SK-N-DZ (cell line): ENCODE results near the gene RINT1. TPM values are rescaled to one million over a fixed set of nuclear protein-coding genes. Genes with fewer than 3 reads are reported as not detected.
"Not testable (repeated sequence)": the region's sequence is repeated elsewhere in the genome, so short reads cannot be mapped to it uniquely, and the experiment has no call there.

ENCODE experiments used
- DNase-seq: peaks from one replicate; pipeline ENCODE4 v3.0.0-alpha.2; 2015; ENCODE audit warnings: low spot score
- polyA plus RNA-seq, 2 experiments: library from polyadenylated mRNA; depleted of rRNA; stranded (reverse); fragments of >200 nt; gene quantifications; 2 replicates each; pipeline ENCODE4 v1.2.3, GENCODE V29; 2014

RINT1 gene
- polyA plus RNA-seq (2014; cell fraction: cytosol; rRNA removed): 7.4 and 8.8 TPM in 2 replicates
- 12.6 and 36.5 TPM in 2 replicates for polyA plus RNA-seq (2014; cell fraction: nucleus; rRNA removed)

DNA sequence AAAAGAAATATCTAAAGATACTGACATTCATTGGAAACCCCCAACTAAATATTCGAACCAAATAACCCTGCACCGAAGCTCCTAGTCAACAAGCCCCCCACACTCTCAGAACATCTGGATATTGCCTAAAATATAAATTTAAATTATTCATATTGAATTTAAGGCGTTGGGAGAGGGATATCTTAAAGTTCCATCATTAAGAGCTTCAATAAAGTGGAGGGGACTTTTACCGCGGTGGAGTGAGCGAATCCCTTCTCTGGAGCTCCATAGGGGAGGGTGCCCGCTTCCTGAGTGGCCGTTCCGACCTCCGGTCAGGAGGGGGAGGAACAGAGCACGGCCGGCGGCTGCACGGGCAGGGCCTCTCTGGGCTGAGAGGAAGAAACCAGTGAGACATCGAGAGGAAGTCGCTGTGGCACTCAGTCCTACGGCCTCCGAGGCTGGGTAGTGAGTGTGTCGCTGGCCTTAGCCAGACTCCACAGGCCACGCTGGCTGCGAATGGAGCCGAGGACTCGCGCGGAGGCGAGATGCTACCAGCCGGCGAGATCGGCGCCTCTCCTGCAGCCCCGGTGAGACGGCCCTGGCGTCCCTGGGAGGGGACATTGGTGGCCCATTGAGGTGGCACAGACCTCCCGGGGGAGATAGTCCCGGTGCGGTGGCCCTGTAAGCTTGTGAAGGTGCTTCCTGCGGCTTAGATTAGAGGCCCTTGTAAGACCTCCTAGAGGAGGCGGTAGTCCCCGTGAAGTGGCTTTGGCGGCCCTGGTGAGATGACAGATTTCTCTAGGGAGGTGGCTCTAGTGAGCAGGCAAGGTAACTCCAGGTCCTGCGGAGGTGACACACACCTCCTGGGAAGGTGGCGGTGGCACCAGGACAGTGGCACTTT lies at the start of gene RINT1:
TSS of gene RINT1 (plus strand) at position 410 of the 880 bp plus-strand sequence. CDS start at position 525, 115 bp downstream.
- peak; percentile 92 for DNase-seq

DNA sequence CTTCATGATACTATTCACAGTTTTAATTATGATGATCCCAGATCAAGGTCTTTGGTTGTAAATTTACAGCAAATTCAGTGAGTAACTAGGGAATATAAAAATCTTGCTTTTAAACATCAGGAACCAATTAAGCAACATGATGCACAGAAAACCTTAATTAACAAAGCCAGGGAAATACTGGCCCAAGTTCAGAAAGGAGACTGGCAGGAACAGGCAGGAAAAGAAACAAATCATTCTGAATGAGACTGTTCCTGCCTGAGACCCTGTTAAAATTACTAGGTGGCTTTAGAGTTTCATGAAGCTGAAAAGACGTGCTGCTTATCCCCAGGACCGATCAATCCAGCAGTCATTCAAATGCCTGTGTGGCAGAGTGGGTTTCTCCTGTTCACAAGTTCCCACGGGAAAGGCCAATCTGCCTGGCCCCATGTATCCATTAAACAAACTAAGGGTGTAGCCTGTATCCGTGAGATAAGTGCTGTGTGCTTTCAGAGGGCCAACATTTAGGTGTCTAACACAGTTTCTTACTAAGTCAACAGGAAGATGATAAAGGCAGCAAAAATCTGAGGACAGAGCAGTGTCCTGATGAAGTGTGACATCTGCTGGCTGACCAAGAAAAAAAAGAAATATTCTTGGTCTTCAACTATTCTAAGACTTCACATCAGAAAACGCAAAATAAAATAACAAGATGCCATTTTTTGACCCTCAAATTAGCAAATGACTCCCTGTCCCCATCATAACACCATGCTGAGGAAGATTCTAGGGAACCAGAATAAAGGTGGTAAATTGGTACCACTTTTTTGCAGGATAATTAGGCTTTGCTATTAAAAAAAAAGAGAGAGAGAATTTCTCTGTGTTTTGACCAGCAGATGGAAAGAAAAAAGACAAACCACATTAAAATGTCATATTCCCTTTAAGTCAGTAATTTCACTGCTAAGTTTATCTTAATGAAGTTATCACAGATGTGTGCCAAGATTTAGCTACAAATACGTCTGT lies 44.1 kb upstream of the RINT1 start:
- peak; percentile 9 for DNase-seq

DNA sequence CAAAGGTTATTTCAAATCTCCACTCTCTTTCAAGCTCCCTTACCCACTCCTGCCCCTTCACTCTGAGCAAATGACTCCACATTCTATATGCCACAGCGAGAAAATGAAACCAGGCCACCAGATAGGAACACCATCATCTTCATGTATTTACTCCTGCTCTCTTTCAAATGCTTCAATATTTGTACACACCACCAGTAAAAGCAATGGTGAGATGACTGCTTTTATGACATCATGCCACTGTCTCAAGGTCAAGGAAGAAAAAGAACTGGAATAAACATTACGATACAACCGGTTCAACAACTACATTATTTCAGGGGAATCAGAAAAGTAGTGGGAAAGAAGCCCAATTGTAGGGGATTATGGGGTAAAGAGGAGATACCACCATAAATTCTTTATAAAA lies 42.6 kb upstream of the RINT1 start:
- DNase-seq: no peak

DNA sequence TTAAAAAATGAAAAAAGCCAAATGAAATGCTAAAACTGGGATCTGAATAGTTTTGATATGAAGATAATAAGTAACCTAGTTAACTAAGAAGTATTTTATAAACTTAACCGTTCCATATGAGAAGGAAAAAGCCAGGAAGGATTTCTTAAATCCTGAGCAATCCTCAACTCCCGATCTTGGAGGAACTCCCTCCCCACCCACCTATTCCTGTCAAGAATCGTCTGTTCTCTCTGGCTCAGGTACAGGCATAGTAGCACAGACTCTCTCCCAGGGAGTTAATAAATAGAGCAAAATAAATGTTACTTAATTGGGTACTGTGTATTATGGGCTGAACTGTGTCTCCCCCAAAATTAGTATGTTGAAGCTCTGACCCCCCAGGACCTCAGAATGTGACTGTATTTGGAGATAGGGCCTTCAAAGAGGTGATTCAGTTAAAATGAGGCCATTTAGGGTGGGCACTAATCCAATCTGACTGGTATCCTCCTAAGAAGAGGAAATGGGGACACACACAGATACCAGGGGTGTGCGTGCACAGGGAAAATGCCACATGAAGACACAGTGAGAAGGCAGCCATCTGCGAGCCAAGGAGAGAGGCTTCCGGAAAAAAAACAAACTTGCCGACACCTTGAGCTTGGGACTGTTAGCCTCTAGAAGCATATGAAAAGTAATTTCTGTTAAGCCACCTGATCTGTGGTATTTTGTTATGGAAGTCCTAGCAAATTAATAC lies 38.6 kb upstream of the RINT1 start:
- no peak for DNase-seq

DNA sequence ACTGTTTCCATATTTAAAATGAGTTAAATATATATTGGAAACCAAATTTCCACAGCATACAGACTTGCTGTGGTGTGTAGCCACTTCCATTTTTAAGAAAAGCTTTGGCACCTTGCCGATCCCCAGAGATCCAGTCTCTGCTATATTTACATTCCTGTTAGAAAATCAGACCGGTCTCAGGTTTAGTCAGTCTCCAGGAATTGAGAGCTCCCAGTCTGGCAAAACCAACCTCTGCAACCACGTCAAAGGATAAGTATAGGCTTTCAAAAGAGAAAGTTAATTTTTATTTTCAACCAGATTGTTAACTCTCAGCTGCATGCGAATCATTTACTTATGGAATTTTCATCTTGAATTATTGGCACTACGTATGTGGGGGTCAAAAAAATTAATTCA lies 38.1 kb upstream of the RINT1 start:
- DNase-seq: no peak

DNA sequence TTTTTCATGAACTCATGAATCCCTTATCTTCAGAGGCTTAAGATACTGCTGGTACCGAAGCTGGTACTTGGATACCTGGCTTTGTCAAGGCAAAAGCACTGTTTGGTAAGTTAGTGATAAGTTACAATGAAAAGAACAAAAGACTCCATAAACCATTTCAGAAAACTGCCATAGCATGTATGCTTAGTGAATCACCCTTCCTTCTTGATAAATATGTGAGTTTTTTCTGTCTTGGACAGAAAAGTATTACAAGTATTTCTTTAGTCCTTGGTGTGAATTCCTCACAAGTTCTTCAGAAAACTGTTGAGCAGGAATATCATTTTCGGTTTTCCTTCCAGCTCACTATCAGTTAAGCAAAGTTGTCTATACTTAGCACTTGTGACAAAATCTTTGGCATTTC lies 35.5 kb upstream of the RINT1 start:
- no peak for DNase-seq

DNA sequence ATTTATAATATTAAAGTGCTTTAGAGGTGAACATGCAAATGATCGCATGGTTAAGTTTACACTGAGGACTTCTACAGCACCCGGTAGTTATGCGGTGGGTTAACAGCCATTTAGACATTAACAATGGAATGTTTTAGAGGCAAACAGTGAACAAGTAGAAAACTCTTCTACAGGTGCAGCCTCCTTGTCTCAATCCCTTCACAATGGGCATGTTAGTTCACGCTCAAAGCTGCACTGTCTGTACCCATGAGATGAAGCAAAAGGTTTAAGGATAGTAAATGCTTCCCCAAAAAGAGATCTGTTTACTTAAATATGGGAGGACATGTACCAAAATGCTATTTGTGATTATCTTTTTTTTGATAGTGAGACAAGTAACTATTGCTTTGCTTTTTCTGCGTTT lies 35.0 kb upstream of the RINT1 start:
- no peak for DNase-seq

DNA sequence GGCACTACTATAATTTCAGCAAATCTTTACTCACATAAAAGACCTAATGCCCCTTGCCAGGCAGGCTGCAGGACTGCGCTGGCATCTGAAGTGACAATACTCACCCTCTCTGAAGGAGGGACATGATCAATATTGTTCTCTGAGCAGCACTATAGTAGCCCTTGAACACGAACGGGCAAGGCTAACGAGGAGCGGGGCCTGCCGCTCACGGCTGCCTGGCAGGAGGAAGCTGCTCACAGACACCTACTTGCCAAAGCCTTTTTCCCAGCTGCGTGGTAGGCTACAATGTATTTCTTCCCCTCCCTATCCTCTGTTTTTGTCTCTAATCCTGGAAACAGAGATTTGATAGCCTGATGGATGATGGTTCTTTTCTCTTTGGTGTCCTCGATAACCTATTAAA lies 29.8 kb upstream of the RINT1 start:
- no peak for DNase-seq

DNA sequence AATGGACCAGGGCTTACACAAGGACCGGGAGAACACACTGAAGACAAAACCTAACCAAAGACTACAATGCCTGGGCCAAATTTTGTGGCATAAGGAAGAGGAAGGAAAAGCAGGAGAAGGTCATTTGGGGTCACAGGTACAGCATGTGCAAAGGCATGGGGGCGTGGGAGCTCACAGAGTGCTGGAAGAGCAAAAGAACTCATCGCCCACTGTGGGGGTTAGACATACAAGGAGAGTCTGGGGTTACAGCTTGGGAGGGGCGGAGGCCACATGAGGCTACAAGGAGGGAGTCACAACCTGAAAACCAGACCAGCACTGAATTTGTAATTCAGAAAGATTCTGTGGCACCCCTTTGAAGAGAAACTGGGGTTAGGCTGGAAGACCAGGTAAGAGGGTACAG lies 19.6 kb upstream of the RINT1 start:
- no peak for DNase-seq

DNA sequence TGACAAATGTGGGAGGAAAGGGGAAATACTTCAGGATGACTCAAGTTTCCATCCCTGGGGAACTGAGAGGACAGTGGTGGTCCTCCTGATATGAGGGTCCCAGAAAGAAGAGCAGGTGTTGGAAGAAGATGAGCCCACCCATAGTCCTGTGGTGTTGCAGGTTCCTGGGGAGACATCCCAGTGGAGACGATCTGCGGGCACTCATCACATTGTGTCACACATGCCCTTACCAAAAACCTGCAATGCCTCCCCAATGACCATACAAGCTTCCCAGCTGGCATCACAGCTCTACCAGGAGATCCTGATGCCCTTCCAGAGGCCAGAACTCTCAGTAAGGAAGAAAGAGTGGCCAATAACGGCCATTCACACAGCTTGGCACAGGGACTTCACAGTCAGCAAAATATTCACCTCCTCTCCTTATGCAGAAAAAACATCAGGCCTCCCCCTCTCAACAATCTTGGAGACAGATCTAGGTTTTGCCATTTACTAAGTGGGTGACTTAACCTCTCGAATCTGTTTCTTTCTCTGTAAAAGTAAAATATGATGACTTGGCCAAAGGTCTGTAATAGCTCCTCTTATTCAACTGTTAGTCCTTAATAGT lies 19.0 kb upstream of the RINT1 start:
- no peak for DNase-seq

DNA sequence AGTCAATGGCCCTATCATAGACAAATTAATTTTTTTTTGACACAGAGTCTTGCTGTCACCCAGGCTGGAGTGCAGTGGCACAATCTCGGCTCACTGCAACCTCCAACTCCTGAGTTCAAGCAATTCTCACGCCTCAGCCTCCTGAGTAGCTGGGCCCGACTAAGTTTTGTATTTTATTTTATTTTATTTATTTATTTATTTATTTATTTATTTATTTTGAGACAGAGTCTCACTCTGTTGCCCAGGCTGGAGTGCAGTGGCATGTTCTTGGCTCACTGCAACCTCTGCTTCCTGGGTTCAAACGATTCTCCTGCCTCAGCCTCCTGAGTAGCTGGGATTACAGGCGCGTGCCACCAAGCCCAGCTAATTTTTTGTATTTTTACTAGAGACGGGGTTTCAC lies 16.4 kb upstream of the RINT1 start:
- DNase-seq: not testable (repeated sequence)

DNA sequence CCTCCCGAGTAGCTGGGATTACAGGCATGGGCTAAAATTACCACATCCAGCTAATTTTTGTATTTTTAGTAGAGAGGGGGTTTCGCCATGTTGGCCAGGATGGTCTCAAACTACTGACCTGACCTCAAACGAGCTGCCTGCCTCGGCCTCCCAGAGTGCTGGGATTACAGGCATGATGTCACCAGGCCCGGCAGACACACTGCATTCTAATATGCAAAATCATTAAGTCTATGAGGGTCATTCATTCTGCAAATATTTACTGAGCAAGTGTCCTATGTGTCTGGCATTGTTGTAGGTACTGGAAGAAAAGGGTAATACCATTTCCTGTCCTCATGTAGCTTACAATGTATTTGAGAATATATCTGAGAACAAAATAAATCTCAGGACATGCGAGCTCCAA lies 12.6 kb upstream of the RINT1 start:
- no peak for DNase-seq

DNA sequence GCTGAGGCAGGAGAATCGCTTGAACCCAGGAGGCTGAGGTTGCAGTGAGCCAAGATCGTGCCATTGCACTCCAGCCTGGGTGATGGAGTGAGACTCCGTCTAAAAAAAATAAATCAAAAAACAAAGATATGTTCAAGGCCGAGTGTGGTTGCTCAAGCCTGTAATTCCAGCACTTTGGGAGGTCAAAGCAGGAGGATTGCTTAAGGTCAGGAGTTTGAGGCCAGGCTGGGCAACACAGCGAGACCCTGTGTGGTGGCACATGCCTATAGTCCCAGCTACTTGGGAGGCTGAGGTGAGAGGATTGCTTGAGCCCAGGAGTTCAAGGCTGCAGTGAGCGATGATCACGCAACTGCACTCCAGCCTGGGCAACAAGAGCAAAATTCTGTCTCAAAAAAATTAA lies 11.4 kb upstream of the RINT1 start:
- not testable (repeated sequence) for DNase-seq

DNA sequence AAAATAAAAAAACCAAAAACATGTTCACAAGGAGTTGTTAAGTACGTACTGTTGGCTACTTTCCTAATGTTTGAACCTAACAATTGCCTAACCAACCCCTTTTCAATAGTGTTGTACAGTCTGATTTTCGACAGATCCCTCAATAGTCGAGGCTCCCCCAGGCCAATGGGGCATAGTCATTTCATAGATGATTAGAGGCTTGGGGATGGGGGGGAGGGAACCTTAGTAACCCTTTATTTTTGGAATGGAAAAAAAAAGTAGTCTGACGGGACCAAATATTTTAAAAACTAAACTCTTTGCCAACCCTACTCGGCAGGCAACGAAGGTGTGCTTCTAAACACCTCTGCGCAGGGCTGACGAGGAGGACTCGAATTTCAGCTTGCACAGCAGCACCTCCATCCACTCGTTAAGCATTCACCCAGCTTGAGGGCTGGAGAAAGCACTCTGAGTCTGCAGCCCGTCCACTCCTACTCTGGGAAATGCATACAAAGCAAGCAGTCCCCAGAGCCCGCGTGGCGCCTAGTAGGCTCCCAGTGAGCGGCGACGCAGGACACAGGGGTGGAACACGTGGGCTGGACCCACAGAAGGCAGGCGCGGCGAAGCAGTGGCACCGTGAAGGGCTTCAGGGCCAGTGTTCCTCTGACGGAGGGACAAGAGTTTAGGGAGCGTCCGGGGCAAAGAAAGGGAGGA lies 10.8 kb upstream of the RINT1 start:
- DNase-seq: peak; percentile 77

DNA sequence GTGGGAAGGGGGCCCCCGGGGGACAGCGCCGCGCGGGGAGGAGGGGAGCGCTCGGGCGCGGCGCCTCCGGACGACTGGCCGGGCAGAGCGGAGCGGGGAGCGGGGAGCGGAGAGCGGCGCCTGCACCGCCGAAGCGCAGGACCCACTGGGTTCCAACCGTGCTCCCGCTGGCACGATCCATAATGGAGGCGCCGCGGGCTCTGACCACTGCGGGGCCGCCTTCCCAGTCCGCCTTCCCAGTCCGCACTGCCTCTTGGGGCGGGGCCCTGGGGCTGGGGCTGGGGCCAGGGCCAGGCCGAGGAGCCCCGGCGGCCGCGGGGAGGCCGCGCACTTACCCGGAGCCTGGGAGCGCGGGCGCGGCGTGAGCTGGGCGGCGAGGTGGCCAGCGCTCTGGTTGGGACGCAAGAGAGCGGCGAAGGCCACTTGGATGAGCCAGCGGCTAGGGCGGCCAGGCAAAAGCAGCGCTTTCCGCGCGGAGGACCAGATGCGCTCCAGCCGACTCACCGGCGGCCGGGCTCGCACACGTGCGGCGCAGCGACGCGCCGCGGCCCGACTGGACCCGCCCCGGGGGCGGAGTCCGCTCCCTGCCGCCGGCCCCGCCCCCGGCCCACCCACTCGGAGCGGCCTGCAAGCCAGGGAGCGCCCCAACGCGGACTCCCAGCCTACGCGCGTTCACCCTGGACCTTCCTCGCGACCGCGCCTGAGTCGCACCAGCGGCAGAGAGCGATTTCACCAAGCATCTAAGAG lies 10.1 kb upstream of the RINT1 start, which contains the start of gene PUS7:
TSS of gene PUS7 (minus strand) at position 555 of the 747 bp plus-strand sequence. CDS start 13,759 bp downstream, outside the sequence.
- peak; percentile 87 for DNase-seq

DNA sequence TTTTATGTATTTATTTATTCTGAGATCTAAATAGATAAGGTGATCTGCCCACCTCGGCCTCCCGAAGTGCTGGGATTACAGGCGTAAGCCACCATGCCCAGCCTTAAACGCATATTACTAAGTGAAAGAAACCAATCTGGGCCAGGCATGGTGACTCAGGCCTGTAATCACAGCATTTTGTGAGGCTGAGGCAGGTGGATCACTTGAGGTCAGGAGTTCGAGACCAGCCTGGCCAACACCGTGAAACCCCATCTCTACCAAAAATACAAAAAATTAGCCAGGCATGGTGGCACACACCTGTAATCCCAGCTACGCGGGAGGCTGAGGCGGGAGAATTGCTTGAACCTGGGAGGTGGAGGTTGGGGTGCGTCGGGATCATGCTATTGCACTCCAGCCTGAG lies 7.6 kb upstream of the RINT1 start:
- not testable (repeated sequence) for DNase-seq

DNA sequence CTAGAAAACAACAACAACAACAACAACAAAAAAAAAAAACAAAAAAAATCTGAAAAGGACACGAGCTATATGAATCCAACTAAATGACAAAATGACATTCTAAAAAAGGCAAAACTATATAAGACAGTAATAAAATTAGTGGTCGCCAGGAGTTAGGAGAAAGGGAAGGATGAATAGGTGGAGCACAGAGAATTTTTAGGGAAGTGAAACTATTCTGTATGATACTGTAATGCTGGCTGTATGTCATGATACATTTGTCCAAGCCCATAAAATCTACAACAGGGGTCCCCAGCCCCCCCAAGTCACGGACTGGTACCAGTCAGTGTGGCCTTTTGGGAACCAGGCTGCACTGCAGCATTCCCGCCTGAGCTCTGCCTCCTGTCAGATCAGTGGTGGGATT lies 7.2 kb upstream of the RINT1 start:
- no peak for DNase-seq

DNA sequence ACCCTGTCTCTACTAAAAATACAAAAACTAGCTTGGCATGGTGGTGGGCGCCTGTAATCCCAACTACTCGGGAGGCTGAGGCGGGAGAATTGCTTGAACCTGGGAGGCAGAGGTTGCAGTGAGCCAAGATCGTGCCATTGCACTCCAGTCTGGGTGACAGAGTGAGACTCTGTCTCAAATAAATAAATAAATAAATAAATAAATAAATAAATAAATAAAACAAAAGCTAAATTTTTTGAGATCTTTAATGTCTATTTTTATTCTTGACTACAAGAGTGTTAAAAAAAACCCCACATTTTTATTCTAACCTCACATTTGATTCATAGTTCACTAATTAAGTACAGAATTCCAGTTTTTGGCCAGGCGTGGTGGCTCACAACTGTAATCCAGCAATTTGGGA lies 4.3 kb upstream of the RINT1 start:
- DNase-seq: not testable (repeated sequence)

DNA sequence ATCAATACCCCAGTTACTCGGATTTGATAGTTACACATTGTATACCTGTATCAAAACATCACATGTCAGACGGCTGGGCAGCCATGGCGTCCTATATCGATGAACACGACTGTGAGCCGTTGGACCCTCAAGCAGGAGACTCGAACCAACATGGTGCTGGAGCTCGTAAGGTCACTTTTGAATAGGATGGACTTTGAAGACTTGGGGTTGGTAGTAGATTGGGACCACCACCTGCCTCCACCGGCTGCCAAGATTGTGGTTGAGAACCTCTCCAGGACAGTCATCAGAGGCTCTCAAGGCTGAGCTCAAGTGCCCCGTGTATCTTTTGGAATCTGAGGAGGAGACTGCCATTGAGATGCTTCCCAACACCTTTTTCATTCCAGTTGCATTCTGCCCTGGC lies 1.9 kb upstream of the RINT1 start:
- no peak for DNase-seq

DNA sequence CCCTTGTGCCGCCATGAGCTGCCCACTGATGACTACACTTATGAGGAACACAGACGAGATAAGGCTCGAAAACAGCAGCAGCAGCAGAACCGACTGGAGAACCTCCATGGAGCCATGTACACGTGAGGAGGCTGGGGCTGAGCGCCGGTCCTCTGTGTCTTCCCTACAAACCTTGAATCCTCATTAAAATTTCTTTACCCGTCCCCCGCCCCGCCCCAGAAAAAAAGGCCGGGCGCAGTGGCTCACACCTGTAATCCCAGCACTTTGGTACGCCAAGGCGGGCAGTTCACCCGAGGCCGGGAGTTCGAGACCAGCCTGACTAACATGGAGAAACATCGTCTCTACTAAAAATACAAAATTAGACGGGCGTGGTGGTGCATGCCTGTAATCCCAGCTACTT lies 1.5 kb upstream of the RINT1 start:
- no peak for DNase-seq
